Measurements from ENCODE around the gene RAB5IF. TPM values are rescaled to one million over a fixed set of nuclear protein-coding genes. Genes with fewer than 3 reads are reported as not detected.

The RAB5IF gene
- total and polyA plus RNA-seq, 2 of the 13 experiments (the other 11 are each of a cell fraction or from before 2014, with no cell fraction given): 261 to 305 TPM

- Histone ChIP-seq H3K9me3 (ENCODE audit: low read length) (no peaks in the 10 kb centered on the region), H3K27me3 (ENCODE audit: control insufficient read depth in 1 of 2, insufficient read depth in 2 of 2, low read length in 2 of 2) (no peaks in the 10 kb centered on the region), H3K4me1 (ENCODE audit: insufficient read depth, low read length) (peaks cover 1% of the 10 kb centered on the region), H3K4me3 (replicated peaks in 1 of 3; ENCODE audit: insufficient read depth in 1 of 3, low read depth in 2 of 3, low read length in 3 of 3) (no peak overlapping the region), H3K4me2 (ENCODE audit: low read depth, low read length) (no peak overlapping the region), H4K20me1 (ENCODE audit: insufficient read depth, low read length) (no peaks in the 10 kb centered on the region), H3K9ac (ENCODE audit: insufficient read depth, low read depth, low read length) (no peak overlapping the region), H2AFZ (ENCODE audit: low read length) (no peak overlapping the region), H3K27ac (ENCODE audit: extremely low read length, insufficient read depth, low read length) (no peak overlapping the region), H3K36me3 (replicated peaks in 1 of 2; ENCODE audit: control insufficient read depth in 1 of 2, insufficient read depth in 2 of 2, low read length in 2 of 2) (peaks cover 17 to 29% of the 10 kb centered on the region in 2 experiments), H3K79me2 (ENCODE audit: insufficient read depth, low read length) (no peaks in the 10 kb centered on the region)
- intact Hi-C loops (cut with micrococcal nuclease; ENCODE audit: unreplicated experiment): no loop called here
- no peak for FAIRE-seq
- in situ Hi-C loops (cut with HindIII; ENCODE audit: extremely low pct_ligation_motif_present, low pct_unique_long_range_greater_than_20kb): loop anchor here (5.0 kb wide), 1 partner anchor 36 kb away; no protein-coding TSS in a partner anchor
- DNase-seq (ENCODE audit: low spot score): no peak
- 94% methylated on average over 5 of the region's 5 CpGs for WGBS (ENCODE audit: low lambda C conversion rate)
- POLR2A ChIA-PET: interaction anchor here (0.9 to 5.7 kb wide), 5 partner anchors 9 to 30 kb away, joined by 3 to 38 read pairs (median 7); partner anchors contain the start of genes RAB5IF and TGIF2
- ATAC-seq: no peak
- BruUV-seq (replicated peaks): no TSS peak
- CTCF ChIA-PET (ENCODE audit: low intra/inter-chr PET ratio, low total read pairs): interaction anchor here (1.3 to 2.1 kb wide), 2 partner anchors 18 to 37 kb away, joined by 4 to 10 read pairs; no protein-coding TSS in a partner anchor
- TF ChIP-seq ZNF687 (CRISPR knock-in tag; IDR thresholded peaks at IDR 0.05) (0 out of 2 replicates have a peak, but pooled peaks have one; percentile 19), SMYD3 (CRISPR knock-in tag; IDR thresholded peaks at IDR 0.05) (no peak), TBP (CRISPR knock-in tag; IDR thresholded peaks at IDR 0.05) (no peak), ZNF737 (CRISPR knock-in tag; IDR thresholded peaks at IDR 0.05; ENCODE audit: borderline replicate concordance) (0 out of 2 replicates have a peak, but pooled peaks have one; percentile 28), HBP1 (CRISPR knock-in tag; IDR thresholded peaks at IDR 0.05; ENCODE audit: low read depth) (no peak), POLR2A (IDR thresholded peaks at IDR 0.05; ENCODE audit: insufficient read depth in 1 of 2, low read depth in 2 of 2, low read length in 2 of 2) (peak in 1 of 2 experiments; percentile 28; a peak in 1 of 4 replicates), TRAFD1 (CRISPR knock-in tag; IDR thresholded peaks at IDR 0.05; ENCODE audit: borderline replicate concordance) (no peak), RBM22 (optimal IDR thresholded peaks at IDR 0.05; ENCODE audit: low read length) (peak; percentile 93), ZNF792 (CRISPR knock-in tag; IDR thresholded peaks at IDR 0.05) (no peak), DNMT1 (CRISPR knock-in tag; IDR thresholded peaks at IDR 0.05) (no peak), POLR2AphosphoS5 (IDR thresholded peaks at IDR 0.05; ENCODE audit: low read depth, low read length) (0 out of 2 replicates have a peak, but pooled peaks have one; percentile 4), IKZF5 (CRISPR knock-in tag; IDR thresholded peaks at IDR 0.05) (no peak), PAF1 (CRISPR knock-in tag; IDR thresholded peaks at IDR 0.05) (peak; percentile 47; the same call in 1 of the 2 replicates), ZNF451 (CRISPR knock-in tag; IDR thresholded peaks at IDR 0.05) (no peak), GMEB2 (CRISPR knock-in tag; IDR thresholded peaks at IDR 0.05; ENCODE audit: low read depth) (no peak)
Measured at GRCh38 chr20:36593347-36593929, 12.1 kb upstream of the RAB5IF start.

Data from HepG2 (cell line).